Psoas muscle (tissue), 8 donors: ENCODE results near the gene TSPAN9. TPM values are rescaled to one million over a fixed set of nuclear protein-coding genes. Genes with fewer than 3 reads are reported as not detected.
A peak's percentile ranks its signal among the peaks of the same experiment; 100 is the strongest.

Experiments
- ATAC-seq, 4 donors: fragments of 200-7000 bp; cut with Tn5 transposase; one replicate each; pipeline ENCODE4 v1.9.1; 2020; ENCODE audit warnings: moderate library complexity in 3 of 4, mild to moderate bottlenecking in 2 of 4
- DNase-seq, 2 donors: peaks; one replicate each; pipeline ENCODE4 v3.0.0-alpha.2; 2020
- H3K27ac ChIP-seq: fragments of 200-600 bp; one replicate; pipeline ENCODE4 v1.8.0; 2022
- H3K27me3 ChIP-seq, 3 donors: fragments of 200-600 bp in 1 of 3; one replicate each; pipeline versions ENCODE4 v1.6.1 to v1.8.0; 2013 to 2022; ENCODE audit warnings: low read length in 2 of 3, mild to moderate bottlenecking in 2 of 3, moderate library complexity in 1 of 3; ENCODE audit not compliant: insufficient read depth in 3 of 3
- H3K36me3 ChIP-seq, 2 donors: fragments of 200-600 bp in 1 of 2; one replicate each; pipeline versions ENCODE4 v1.6.1 to v1.8.0; 2013 to 2022; ENCODE audit warnings: low read depth in 1 of 2, mild to moderate bottlenecking in 1 of 2, moderate library complexity in 1 of 2; ENCODE audit not compliant: insufficient read depth in 1 of 2
- H3K4me1 ChIP-seq: fragments of 200-600 bp; one replicate; pipeline ENCODE4 v1.8.0; 2022
- H3K4me3 ChIP-seq: fragments of 200-600 bp; one replicate; pipeline ENCODE4 v1.8.0; 2022; ENCODE audit warnings: mild to moderate bottlenecking
- H3K9me3 ChIP-seq: fragments of 200-600 bp; one replicate; pipeline ENCODE4 v1.8.0; 2022
- CTCF ChIP-seq: fragments of 200-600 bp; IDR thresholded peaks from one replicate; pipeline ENCODE4 v1.8.0; 2022; ENCODE audit warnings: antibody characterized with exemption
- WGBS, 3 donors: extraction: QIAGEN DNeasy Blood & Tissue Kit; methylation state at CpG; one replicate each; pipeline versions ENCODE4 v1.1.6 to v1.1.7; 2013; 5-methylcytosine and 5-hydroxymethylcytosine counted together
- intact Hi-C, 2 donors: fragments of 100-400 bp; cut with DNase I; formaldehyde crosslinking; loops; one replicate each; pipeline versions ENCODE4 v1.11.0 to v1.14.2; 2022
- polyA plus RNA-seq, 3 donors: library from polyadenylated mRNA; stranded (reverse); fragments of 200-250 nt; gene quantifications; one replicate each; pipeline ENCODE4 v1.2.3, GENCODE V29; 2013
- total RNA-seq, 4 donors: library from RNA; stranded (reverse); fragmentation: NEBNext Ultra II Directional in 2 of 4; extraction: Animal tissue kit (Norgen Biotek cat#: 25700) in 2 of 4; gene quantifications; one replicate each; pipeline versions ENCODE4 v1.2.1 to v1.2.4, GENCODE V29; 2021 to 2023
- donor health status: healthy with polysubstance abuse.
- donor health status: DM: no; HTN: no; CAD: no; lungs with moderate emphysema.
- donor health status: Bipolar disorder and iron deficiency.
- donor health status: healthy.
- donor health status: DM: yes; HTN: yes; CAD: no.
- donor health status: DM: no; HTN: no; CAD: no.
- donor health status: DM: no; HTN: no; CAD: no.
- donor health status: DM: yes; HTN: yes; CAD: no.

Gene TSPAN9
- total and polyA plus RNA-seq, 7 donors = 6.4 to 28.0 (median 11.6) TPM

GRCh38 chr12:3295646-3296408, 218.6 kb downstream of the TSPAN9 start:
- H3K27me3 ChIP-seq = peaks cover 0 to 4% (median 0%) of the 10 kb centered on the region in 3 donors
- no peaks in the 10 kb centered on the region for H3K9me3 ChIP-seq
- peak; percentile 58 to 73 for DNase-seq
- WGBS, 3 donors = 51 to 53% (median 53%) methylated on average over 16 of the region's 16 CpGs
- intact Hi-C loops = no loop called here
- H3K27ac ChIP-seq = no peak overlapping the region
- H3K4me1 ChIP-seq = peaks cover 22% of the 10 kb centered on the region
- H3K4me3 ChIP-seq = no peak overlapping the region
- no peaks in the 10 kb centered on the region for H3K36me3 ChIP-seq
- no peak for TF ChIP-seq CTCF
- ATAC-seq = no peak

- no peak for TF ChIP-seq CTCF
- no peak overlapping the region for H3K27ac ChIP-seq
- H3K27me3 ChIP-seq = peaks cover 0 to 4% (median 0%) of the 10 kb centered on the region in 3 donors
- H3K4me3 ChIP-seq = no peak overlapping the region
- peaks cover 24% of the 10 kb centered on the region for H3K4me1 ChIP-seq
- no peaks in the 10 kb centered on the region for H3K36me3 ChIP-seq
- H3K9me3 ChIP-seq = no peaks in the 10 kb centered on the region
- WGBS, 3 donors = 95 to 96% (median 95%) methylated on average over 6 of the region's 6 CpGs
- ATAC-seq (no peak), DNase-seq (no peak)
- intact Hi-C loops = no loop called here
These were observed 219.2 kb downstream of the TSPAN9 start for GRCh38 chr12:3296409-3296701.

- Histone ChIP-seq H3K4me3 (no peak overlapping the region), H3K36me3 (no peaks in the 10 kb centered on the region), H3K27ac (no peak overlapping the region), H3K4me1 (peaks cover 24% of the 10 kb centered on the region), H3K9me3 (no peaks in the 10 kb centered on the region), H3K27me3 (peaks cover 0 to 4% (median 0%) of the 10 kb centered on the region in 3 donors)
- no peak for TF ChIP-seq CTCF
- DNase-seq (no peak), ATAC-seq (no peak)
- intact Hi-C loops = no loop called here
- WGBS, 3 donors = 52 to 59% (median 54%) methylated on average over 13 to 17 of the region's 17 CpGs
These were observed 221.4 kb downstream of the TSPAN9 start for GRCh38 chr12:3298603-3299002.

- intact Hi-C loops = loop anchor here (1.0 to 5.0 kb wide), 7 partner anchors 157 to 977 kb away; no protein-coding TSS in a partner anchor
- peak; percentile 86 to 93 (median 90) for ATAC-seq
- Histone ChIP-seq H3K4me3 (no peak overlapping the region), H3K9me3 (no peaks in the 10 kb centered on the region), H3K4me1 (peaks cover 14% of the 10 kb centered on the region), H3K36me3 (no peaks in the 10 kb centered on the region), H3K27me3 (peaks cover 0 to 4% (median 0%) of the 10 kb centered on the region in 3 donors), H3K27ac (peak overlapping the region; percentile 71)
- peak; percentile 92 for TF ChIP-seq CTCF
- WGBS, 3 donors = 2 to 5% (median 3%) methylated on average over 32 of the region's 32 CpGs
- peak; percentile 92 to 96 for DNase-seq
These were observed 223.0 kb downstream of the TSPAN9 start for GRCh38 chr12:3299929-3300832.
